H9 (cell line): ENCODE results near the gene C11orf65. TPM values are rescaled to one million over a fixed set of nuclear protein-coding genes. Genes with fewer than 3 reads are reported as not detected.

Experiments
- DNase-seq: peaks from one replicate; pipeline ENCODE4 v3.0.0-alpha.2; 2017
- H2AFZ ChIP-seq: one replicate; pipeline ENCODE4 v1.6.1; 2013; ENCODE audit warnings: mild to moderate bottlenecking, low read length, control low read depth, moderate library complexity
- H2AK5ac ChIP-seq: 2 replicates; pipeline ENCODE4 v1.6.1; 2013; ENCODE audit warnings: low read length, control low read depth, mixed read lengths; ENCODE audit not compliant: insufficient read length
- H2BK120ac ChIP-seq: one replicate; pipeline ENCODE4 v1.6.1; 2013; ENCODE audit warnings: low read depth, mild to moderate bottlenecking, low read length, control low read depth, inconsistent platforms; ENCODE audit not compliant: poor library complexity, severe bottlenecking
- H2BK12ac ChIP-seq: 2 replicates; pipeline ENCODE4 v1.6.1; 2013; ENCODE audit warnings: low read length, control low read depth, mixed read lengths, low read depth; ENCODE audit not compliant: insufficient read length
- H2BK15ac ChIP-seq: 2 replicates; pipeline ENCODE4 v1.6.1; 2013; ENCODE audit warnings: low read depth, low read length, control low read depth
- H2BK20ac ChIP-seq: one replicate; pipeline ENCODE4 v1.6.1; 2013; ENCODE audit warnings: low read depth, mild to moderate bottlenecking, low read length, control low read depth, inconsistent platforms; ENCODE audit not compliant: poor library complexity, severe bottlenecking
- H2BK5ac ChIP-seq: 2 replicates; pipeline ENCODE4 v1.6.1; 2013; ENCODE audit warnings: low read length, control low read depth, mixed read lengths; ENCODE audit not compliant: insufficient read length
- H3K14ac ChIP-seq: 2 replicates; pipeline ENCODE4 v1.6.1; 2013; ENCODE audit warnings: low read length, control low read depth; ENCODE audit not compliant: insufficient read depth
- H3K18ac ChIP-seq: 2 replicates; pipeline ENCODE4 v1.6.1; 2013; ENCODE audit warnings: low read depth, mild to moderate bottlenecking, mixed read lengths, low read length, control low read depth; ENCODE audit not compliant: insufficient read length
- H3K23ac ChIP-seq: 2 replicates; pipeline ENCODE4 v1.6.1; 2013; ENCODE audit warnings: low read length, control low read depth, mixed read lengths, low read depth; ENCODE audit not compliant: insufficient read length
- H3K23me2 ChIP-seq: 2 replicates; pipeline ENCODE4 v1.6.1; 2013; ENCODE audit warnings: low read depth, mild to moderate bottlenecking, mixed read lengths, low read length, control low read depth; ENCODE audit not compliant: insufficient read length, poor library complexity, severe bottlenecking
- H3K27ac ChIP-seq: 2 replicates; pipeline ENCODE4 v1.5.1; 2013; ENCODE audit warnings: low read length, control low read depth, mixed read lengths, low read depth; ENCODE audit not compliant: insufficient read length
- H3K27me3 ChIP-seq: 2 replicates; pipeline ENCODE4 v1.6.1; 2013; ENCODE audit warnings: low read length, control low read depth, inconsistent platforms; ENCODE audit not compliant: insufficient read depth
- H3K4ac ChIP-seq: 2 replicates; pipeline ENCODE4 v1.6.1; 2013; ENCODE audit warnings: low read depth, mild to moderate bottlenecking, control low read depth, inconsistent platforms, low read length, moderate library complexity
- H3K4me1 ChIP-seq: 2 replicates; pipeline ENCODE4 v1.6.1; 2013; ENCODE audit warnings: low read length, control low read depth, inconsistent platforms; ENCODE audit not compliant: insufficient read depth
- H3K4me2 ChIP-seq: 2 replicates; pipeline ENCODE4 v1.6.1; 2013; ENCODE audit warnings: low read length, control low read depth, mixed read lengths; ENCODE audit not compliant: insufficient read length, insufficient read depth
- H3K56ac ChIP-seq: 2 replicates; pipeline ENCODE4 v1.6.1; 2013; ENCODE audit warnings: low read depth, mild to moderate bottlenecking, mixed read lengths, low read length, control low read depth; ENCODE audit not compliant: insufficient read length
- H3K79me1 ChIP-seq: 2 replicates; pipeline ENCODE4 v1.6.1; 2013; ENCODE audit warnings: low read depth, mild to moderate bottlenecking, moderate library complexity, low read length, control low read depth, inconsistent platforms; ENCODE audit not compliant: insufficient read depth, poor library complexity, severe bottlenecking
- H3K79me2 ChIP-seq: 2 replicates; pipeline ENCODE4 v1.6.1; 2013; ENCODE audit warnings: low read length, control low read depth, inconsistent platforms; ENCODE audit not compliant: insufficient read depth
- H3K9ac ChIP-seq: 2 replicates; pipeline ENCODE4 v1.6.1; 2013; ENCODE audit warnings: low read length, control low read depth, mixed read lengths; ENCODE audit not compliant: insufficient read length; ENCODE audit errors: extremely low read depth
- H3K9me3 ChIP-seq: one replicate; pipeline ENCODE4 v1.6.1; 2013; ENCODE audit warnings: low read depth, low read length, inconsistent platforms; ENCODE audit not compliant: control insufficient read depth
- H3T11ph ChIP-seq: one replicate; pipeline ENCODE4 v1.6.1; 2013; ENCODE audit warnings: mild to moderate bottlenecking, low read length, control low read depth, inconsistent platforms
- H4K20me1 ChIP-seq: one replicate; pipeline ENCODE4 v1.6.1; 2013; ENCODE audit not compliant: control insufficient read depth, insufficient read length, insufficient read depth
- H4K5ac ChIP-seq: 2 replicates; pipeline ENCODE4 v1.6.1; 2013; ENCODE audit warnings: low read depth, mild to moderate bottlenecking, mixed read lengths, low read length, control low read depth; ENCODE audit not compliant: insufficient read length
- H4K8ac ChIP-seq: replicated peaks from 2 replicates; pipeline ENCODE4 v1.6.1; 2013; ENCODE audit warnings: low read length, control low read depth, mixed read lengths, low read depth; ENCODE audit not compliant: insufficient read length
- H4K91ac ChIP-seq: 2 replicates; pipeline ENCODE4 v1.6.1; 2013; ENCODE audit warnings: low read depth, mild to moderate bottlenecking, moderate library complexity, mixed read lengths, low read length, control low read depth; ENCODE audit not compliant: insufficient read length
- H3K27ac Mint-ChIP-seq, 3 experiments: 2 replicates in 2 of 3; 3 replicates in 1 of 3; pipeline ENCODE4 v1.8.0; 2020 to 2021; ENCODE audit warnings: mixed read lengths in 3 of 3, mild to moderate bottlenecking in 1 of 3, moderate library complexity in 1 of 3
- H3K27me3 Mint-ChIP-seq: 2 replicates; pipeline ENCODE4 v1.8.0; 2021; ENCODE audit warnings: low read depth, mild to moderate bottlenecking, moderate library complexity, mixed read lengths
- H3K36me3 Mint-ChIP-seq, 3 experiments: 2 replicates in 2 of 3; 3 replicates in 1 of 3; pipeline ENCODE4 v1.8.0; 2020 to 2021; ENCODE audit warnings: low read depth in 3 of 3, mixed read lengths in 3 of 3; ENCODE audit not compliant: insufficient read depth in 1 of 3
- H3K4me1 Mint-ChIP-seq, 2 experiments: 2 replicates each; pipeline ENCODE4 v1.8.0; 2020; ENCODE audit warnings: mixed read lengths in 2 of 2
- H3K4me3 Mint-ChIP-seq, 2 experiments: 2 replicates in 1 of 2; 3 replicates in 1 of 2; pipeline ENCODE4 v1.8.0; 2020 to 2021; ENCODE audit warnings: mild to moderate bottlenecking in 2 of 2, mixed read lengths in 2 of 2, moderate library complexity in 1 of 2
- H3K9me3 Mint-ChIP-seq, 2 experiments: 2 replicates in 1 of 2; 3 replicates in 1 of 2; pipeline ENCODE4 v1.8.0; 2020; ENCODE audit warnings: mild to moderate bottlenecking in 2 of 2, mixed read lengths in 2 of 2, moderate library complexity in 1 of 2
- WGBS: extraction: QIAGEN DNeasy Blood & Tissue Kit; methylation state at CpG from one replicate; pipeline ENCODE4 v1.1.7; 2013; ENCODE audit warnings: missing lambda C conversion rate, low lambda C conversion rate, mixed read lengths; ENCODE audit not compliant: insufficient read length; ENCODE audit errors: extremely low coverage; 5-methylcytosine and 5-hydroxymethylcytosine counted together
- total RNA-seq: library from RNA; stranded (reverse); gene quantifications from 2 replicates; pipeline ENCODE4 v1.2.1, GENCODE V29; 2021
- TF ChIP-seq, protein P1 (sequence below): fragments of 200-600 bp; sonication (generic); conservative IDR thresholded peaks from 3 replicates; pipeline ENCODE4 v1.8.0; 2021; ENCODE audit warnings: antibody characterized with exemption, mild to moderate bottlenecking

C11orf65 gene
- total RNA-seq, 1 experiment from 2014 or later = 0.55 TPM

DNA sequence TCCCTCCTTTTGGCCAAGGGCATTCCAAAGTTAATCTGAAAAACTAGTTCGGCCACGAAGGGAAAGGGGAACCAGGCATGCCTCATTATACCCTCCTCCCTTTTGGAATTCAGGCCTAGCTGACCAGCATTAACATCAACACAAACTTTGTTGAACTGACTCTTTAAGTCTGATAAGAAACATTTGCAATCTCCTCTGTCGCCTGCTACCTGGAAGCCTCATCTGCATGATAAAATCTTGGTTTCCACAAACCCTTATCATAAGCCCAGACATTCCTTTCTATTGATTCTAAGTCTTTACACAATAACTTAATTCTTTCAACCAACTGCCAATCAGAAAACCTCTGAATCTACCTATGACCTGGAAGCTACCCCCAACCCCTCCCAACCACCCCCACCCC, 19.5 kb upstream of the C11orf65 start:
- no peak overlapping the region for H2AK5ac ChIP-seq
- H3K18ac ChIP-seq = no peak overlapping the region
- H3K23me2 ChIP-seq = no peaks in the 10 kb centered on the region
- H3K4me1 ChIP-seq = no peaks in the 10 kb centered on the region
- Mint-ChIP-seq H3K36me3 (peaks cover 22 to 30% (median 27%) of the 10 kb centered on the region in 3 experiments), H3K27ac (peak overlapping the region in 1 of 3 experiments; percentile 77; a peak in 2 of 7 replicates), H3K4me1 (peaks cover 9 to 11% of the 10 kb centered on the region in 2 experiments; a peak in 3 of 4 replicates), H3K9me3 (peaks cover 4 to 8% of the 10 kb centered on the region in 2 experiments; a peak in 4 of 5 replicates), H3K4me3 (no peak overlapping the region), H3K27me3 (no peaks in the 10 kb centered on the region)
- H3K23ac ChIP-seq = no peak overlapping the region
- H2BK5ac ChIP-seq = no peak overlapping the region
- no peak overlapping the region for H4K91ac ChIP-seq
- H3K4ac ChIP-seq = no peak overlapping the region
- H3K56ac ChIP-seq = no peak overlapping the region
- H3K79me2 ChIP-seq = no peaks in the 10 kb centered on the region; the same call in 1 of the 2 replicates
- no peak overlapping the region for H3K27ac ChIP-seq
- no peak overlapping the region for H3K4me2 ChIP-seq
- no peak overlapping the region for H3T11ph ChIP-seq
- DNase-seq = no peak
- TF ChIP-seq, protein P1, sequence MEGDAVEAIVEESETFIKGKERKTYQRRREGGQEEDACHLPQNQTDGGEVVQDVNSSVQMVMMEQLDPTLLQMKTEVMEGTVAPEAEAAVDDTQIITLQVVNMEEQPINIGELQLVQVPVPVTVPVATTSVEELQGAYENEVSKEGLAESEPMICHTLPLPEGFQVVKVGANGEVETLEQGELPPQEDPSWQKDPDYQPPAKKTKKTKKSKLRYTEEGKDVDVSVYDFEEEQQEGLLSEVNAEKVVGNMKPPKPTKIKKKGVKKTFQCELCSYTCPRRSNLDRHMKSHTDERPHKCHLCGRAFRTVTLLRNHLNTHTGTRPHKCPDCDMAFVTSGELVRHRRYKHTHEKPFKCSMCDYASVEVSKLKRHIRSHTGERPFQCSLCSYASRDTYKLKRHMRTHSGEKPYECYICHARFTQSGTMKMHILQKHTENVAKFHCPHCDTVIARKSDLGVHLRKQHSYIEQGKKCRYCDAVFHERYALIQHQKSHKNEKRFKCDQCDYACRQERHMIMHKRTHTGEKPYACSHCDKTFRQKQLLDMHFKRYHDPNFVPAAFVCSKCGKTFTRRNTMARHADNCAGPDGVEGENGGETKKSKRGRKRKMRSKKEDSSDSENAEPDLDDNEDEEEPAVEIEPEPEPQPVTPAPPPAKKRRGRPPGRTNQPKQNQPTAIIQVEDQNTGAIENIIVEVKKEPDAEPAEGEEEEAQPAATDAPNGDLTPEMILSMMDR = no peak
- H2AFZ ChIP-seq = no peak overlapping the region
- no peak overlapping the region for H2BK12ac ChIP-seq
- no peak overlapping the region for H3K9ac ChIP-seq
- no peak overlapping the region for H2BK15ac ChIP-seq
- no peaks in the 10 kb centered on the region for H3K27me3 ChIP-seq
- no peak overlapping the region for H4K8ac ChIP-seq
- no peaks in the 10 kb centered on the region for H3K79me1 ChIP-seq
- H3K9me3 ChIP-seq = no peaks in the 10 kb centered on the region
- no CpG with 5 or more reads among the region's 3 CpGs for WGBS
- H4K20me1 ChIP-seq = no peaks in the 10 kb centered on the region
- H4K5ac ChIP-seq = no peak overlapping the region
- H2BK20ac ChIP-seq = no peak overlapping the region
- no peak overlapping the region for H3K14ac ChIP-seq
- no peak overlapping the region for H2BK120ac ChIP-seq
